GM19324 (cell line): ENCODE measurements around the gene IL17REL.

Source experiments
- ATAC-seq: cut with Tn5 transposase; IDR thresholded peaks from one replicate; pipeline ENCODE4 v1.9.1; 2021; ENCODE audit warnings: mild to moderate bottlenecking, moderate library complexity; ENCODE audit not compliant: unreplicated experiment, low FRiP score

Gene IL17REL

GRCh38 chr22:50012211-50013181 is at the start of gene IL17REL:
Gene IL17REL (minus strand): TSS chr22:50012765. CDS start chr22:50012646, 119 bp downstream.
- no peak for ATAC-seq

GRCh38 chr22:50061824-50062355 is 49.3 kb upstream of the IL17REL start:
- no peak for ATAC-seq

DNA sequence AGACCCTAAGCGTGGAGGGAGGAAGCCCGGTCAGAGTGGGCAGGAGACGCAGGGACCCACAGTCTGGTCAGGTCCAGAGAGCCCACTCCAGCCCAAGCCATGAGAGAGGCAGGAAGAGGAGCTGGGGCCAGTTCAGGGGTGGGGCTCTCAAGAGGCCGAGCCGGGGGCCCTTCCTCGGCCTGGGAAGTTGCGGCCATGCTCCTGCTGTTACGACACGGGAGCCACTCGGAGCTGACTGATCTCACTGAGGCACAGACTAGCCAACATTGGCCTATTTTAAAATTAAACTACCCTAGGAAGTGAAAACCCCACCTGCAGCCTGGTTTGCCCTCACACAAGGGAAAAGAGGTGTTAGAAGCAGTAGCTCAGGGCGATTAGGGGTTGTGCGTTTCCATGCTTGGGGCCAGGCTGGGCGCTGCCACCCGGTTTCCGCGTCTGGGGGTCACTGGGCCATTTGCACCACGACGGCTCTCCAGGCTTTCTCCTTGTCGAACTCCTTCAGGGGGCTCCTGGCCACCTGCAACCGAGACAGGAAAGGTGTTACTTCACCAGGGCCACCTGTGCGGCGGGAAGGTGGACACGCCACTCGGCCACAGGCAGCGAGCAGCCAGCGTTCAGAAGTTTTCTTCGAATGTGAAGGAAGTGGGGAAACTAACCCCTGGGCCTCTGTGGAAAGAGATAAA is 48.7 kb upstream of the IL17REL start:
- ATAC-seq, result no peak

GRCh38 chr22:50060441-50061140 is 48.0 kb upstream of the IL17REL start:
- ATAC-seq, result no peak

DNA sequence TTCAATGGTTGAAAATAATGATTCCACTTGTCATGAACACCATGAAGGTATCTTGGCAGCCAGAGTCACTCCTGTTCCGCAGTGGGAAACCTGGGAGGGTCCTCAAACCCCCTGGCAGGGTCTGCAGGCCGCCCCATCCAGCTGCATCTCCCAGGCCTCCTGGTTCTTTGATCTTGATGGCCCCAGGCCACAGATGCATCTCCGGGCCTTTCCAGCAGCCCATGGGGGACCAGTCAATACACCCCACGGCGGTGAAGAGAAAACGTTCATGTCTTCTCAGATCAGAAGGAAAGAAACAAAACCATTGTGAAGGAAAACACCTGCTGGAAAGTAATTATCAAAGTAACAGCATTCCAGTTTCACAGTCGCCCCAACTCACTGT is 47.3 kb upstream of the IL17REL start:
- ATAC-seq, result no peak

DNA sequence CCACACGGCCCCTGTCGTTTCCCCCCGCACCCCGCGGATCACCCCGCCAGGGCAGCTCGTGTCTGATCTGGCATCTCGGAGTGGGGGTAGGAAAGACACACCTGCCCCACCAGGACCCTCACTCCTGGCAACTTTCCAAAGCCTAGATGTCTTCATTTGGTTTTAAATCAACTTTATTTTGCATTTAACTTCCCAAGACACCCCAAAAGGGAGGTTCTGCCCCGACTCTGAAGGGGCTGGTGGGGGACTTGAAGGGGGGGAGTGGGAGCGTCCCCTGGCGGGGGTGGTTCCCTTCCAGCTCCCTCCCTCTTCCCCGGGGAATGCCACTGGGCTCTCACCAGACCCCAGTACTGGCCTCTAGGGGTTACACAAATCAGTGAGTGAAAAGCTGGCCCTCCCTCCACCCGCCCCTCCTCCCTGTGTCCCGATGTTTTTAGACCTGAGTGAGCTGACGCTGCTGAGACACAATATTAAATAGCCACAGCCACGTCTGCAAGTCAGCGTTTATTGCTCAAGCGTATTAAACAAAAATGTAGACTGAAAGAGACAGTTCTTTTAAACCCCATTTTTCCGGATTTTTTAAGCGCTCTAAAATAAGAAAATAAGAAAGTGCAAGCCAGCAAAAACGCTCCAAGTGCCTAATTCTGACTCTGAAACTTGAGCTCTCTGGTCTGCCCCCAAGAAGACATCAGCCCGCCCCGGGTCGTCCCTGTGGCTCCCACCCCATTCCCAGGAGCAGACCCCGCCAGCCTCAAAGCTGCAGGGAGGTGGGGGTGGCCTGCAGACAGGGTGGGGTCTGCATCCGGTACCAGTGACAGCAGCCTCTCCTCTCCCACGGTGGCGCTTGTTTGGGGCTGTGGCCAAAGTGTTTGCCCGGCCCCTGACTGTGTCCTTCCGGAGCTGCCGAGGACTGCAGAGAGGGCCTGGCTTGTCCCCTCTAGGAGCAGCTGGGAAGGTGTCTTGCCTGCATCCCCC is 46.6 kb upstream of the IL17REL start:
- ATAC-seq, result no peak

GRCh38 chr22:50058061-50058905 is 45.7 kb upstream of the IL17REL start, which contains the start of gene TTLL8:
Gene TTLL8 (minus strand): TSS chr22:50058298.
- no peak for ATAC-seq

GRCh38 chr22:50057278-50058060 is 44.9 kb upstream of the IL17REL start:
- no peak for ATAC-seq

DNA sequence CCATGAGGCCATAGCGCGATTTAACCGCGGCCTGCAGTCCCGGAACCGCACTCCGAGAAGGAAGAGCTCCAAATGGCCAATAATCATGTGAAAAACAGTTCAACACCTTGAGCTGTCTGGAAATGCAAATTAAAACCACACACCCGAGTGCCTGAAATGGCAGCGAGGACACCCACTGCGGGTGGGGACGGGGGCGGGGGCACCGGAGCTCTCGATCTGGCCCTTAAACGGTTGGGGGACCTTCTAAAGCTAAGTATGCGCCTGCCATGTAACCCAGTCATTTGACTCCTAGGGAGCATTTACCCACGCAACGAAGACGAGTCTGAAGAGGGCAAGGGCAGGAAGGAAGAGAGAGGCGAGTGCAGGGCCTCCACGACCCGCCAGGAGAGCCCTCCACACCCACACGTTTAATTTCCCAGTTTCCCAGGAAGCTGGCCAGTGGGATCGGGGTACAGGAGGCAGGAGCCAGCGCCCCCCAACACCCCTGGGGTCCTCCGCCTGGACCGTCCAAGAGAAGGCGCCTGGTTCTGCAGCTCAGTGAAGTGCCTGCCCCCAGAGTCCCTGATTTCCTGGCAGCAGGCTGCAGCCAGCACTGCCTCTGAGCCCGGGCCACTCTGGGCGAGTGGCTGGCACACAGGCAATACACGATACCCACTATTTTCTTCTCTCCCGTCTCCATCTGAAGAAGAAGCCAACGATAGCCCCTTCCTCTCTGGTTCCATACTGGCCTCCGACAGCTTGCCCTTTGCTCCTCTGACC is 43.8 kb upstream of the IL17REL start:
- ATAC-seq, result no peak

GRCh38 chr22:50053861-50054260 is 41.3 kb upstream of the IL17REL start:
- ATAC-seq, result no peak

DNA sequence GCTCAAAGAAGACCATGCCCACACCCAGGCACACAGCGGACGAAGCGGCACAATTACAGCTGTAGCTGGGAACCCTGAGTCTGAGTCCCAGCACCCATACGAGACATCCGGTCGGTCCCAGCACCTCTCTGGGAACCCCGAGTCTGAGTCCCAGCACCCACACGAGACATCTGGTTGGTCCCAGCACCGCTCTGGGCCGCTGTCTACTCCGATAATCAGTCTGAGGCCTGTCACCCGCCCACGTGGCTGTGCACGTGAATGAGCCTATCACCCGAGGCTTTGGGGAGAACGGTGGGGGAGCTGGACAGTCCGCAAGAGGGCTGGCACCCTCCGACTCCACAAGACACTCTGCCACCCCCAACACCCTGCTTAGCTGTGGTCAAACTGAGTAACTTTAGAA is 39.4 kb upstream of the IL17REL start:
- no peak for ATAC-seq

DNA sequence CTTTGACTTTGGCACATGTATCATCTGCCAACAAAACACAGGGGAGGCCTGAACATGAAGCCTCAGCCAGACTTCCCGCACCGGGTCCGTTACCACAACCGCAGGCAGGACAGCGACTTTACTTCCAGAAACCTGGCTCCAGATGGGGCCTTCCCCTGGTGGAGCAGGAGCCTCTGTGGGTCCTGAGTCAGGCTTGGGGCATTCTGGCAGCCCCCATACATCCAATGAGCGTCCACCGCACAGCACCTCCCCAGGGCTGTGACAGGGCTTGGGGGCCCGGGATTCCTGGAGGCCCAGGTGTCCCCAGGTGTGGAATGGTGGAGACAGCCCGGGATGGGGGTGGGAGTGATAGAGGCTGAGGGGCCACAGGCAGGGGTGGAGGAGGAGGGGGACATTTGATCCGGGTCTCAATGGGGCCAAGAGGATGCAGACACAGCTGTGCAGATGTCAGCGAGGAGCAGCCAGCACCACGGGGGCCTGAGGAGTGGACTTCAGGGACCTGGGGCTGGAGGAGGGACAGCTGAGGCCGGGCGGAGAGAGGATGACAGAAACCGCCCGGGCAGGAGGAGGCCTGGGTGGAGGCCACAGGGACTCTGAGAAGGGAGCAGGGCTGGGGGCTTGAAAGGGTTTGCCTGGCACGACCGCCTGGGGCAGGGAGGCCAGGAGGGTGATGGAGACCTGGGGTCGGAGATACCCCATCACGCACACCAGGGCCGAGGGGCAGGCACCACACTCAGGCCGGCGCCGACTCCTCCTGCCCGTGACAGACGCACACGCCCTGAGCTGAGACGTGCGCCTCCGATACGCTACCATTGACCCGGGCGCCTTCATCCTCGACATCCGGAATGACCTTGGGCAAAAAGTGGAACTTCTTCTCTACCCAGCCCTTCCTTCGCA is 37.0 kb upstream of the IL17REL start:
- no peak for ATAC-seq

DNA sequence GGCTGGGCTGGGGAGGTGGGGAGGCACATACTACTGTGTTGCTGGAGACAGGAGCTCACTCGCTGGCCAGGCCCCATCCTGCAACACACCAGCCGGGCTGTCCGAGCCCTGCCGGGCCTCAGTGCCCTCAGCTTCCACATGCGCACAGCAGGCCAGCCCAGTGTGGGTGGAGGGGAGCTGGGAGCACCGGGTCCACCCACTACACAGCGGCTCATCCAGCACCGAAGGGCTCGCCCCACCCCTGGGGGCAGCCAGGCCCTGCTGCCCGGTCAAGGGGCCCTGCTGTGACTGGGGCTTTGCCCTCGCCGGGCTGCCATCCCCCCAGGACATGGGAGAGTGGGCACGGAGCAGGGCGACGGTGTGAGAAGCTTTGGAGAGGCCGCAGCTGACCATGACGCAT is 36.3 kb upstream of the IL17REL start:
- no peak for ATAC-seq

DNA sequence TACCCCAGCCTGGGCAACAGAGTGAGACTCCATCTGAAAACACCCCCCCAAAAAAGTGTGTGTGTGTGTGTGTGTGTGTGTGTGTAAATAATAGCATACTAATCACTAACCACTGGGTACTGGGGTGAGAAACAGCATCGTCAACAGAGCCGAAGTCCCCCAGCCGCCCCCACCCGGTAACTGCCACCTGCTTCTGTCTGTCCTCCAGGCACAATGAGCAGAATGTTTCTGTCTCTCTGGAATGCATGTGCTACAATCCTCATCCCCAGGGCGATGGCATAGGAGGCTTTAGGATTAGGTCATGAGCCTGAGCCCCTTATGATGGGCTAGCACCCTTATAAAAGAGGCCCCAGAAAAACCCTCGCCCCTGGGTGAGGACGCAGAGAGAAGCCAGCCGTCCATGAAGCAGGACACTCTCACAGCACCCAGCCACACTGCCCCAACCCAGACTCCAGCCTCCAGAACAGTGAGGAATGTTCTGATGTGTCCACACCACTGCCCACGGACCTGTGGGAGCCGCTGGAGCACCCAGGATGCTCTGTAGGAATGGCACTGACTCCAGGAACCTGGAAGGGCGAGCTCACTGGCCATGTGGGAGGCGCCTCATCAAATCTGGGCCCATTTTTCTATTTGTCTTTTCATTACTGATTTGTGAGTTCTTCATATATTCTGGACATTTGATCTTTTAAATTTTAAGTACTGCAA is 35.6 kb upstream of the IL17REL start:
- ATAC-seq, result no peak

GRCh38 chr22:50047346-50047745 is 34.8 kb upstream of the IL17REL start:
- no peak for ATAC-seq
